NCI-H1048 (cell line): Measurements from ENCODE around the gene FAM181B.

Source experiments
- DNase-seq: peaks from one replicate; lab custom pipeline; 2025; lab: John Stamatoyannopoulos, UW

FAM181B gene

GRCh38 chr11:82682003-82682751 is 51.5 kb downstream of the FAM181B start:
- DNase-seq = peak; percentile 66

GRCh38 chr11:82680252-82680651 is 53.4 kb downstream of the FAM181B start:
- no peak for DNase-seq
